ENCODE results near the gene GABARAP. TPM values are rescaled to one million over a fixed set of nuclear protein-coding genes. Genes with fewer than 3 reads are reported as not detected.

GABARAP gene
- total RNA-seq, 1 experiment from 2014 or later, result 140 TPM

- POLR2A ChIA-PET, result interaction anchor here (0.6 to 0.8 kb wide), 2 partner anchors 48 to 1745 kb away, joined by 4 to 7 read pairs; no protein-coding TSS in a partner anchor
- CTCF ChIA-PET, result interaction anchor here (0.8 to 2.9 kb wide), 5 partner anchors 23 to 178 kb away, joined by 3 to 13 read pairs (median 4); partner anchors contain the start of gene SLC16A13
- H3K9me3 Mint-ChIP-seq (ENCODE audit: unreplicated experiment), result no peaks in the 10 kb centered on the region
- H3K9me3 ChIP-seq, result no peaks in the 10 kb centered on the region
- intact Hi-C loops (cut with micrococcal nuclease; ENCODE audit: unreplicated experiment), result no loop called here
- no peaks in the 10 kb centered on the region for H3K27me3 Mint-ChIP-seq (ENCODE audit: insufficient read depth, unreplicated experiment)
- peaks cover 20% of the 10 kb centered on the region for H3K36me3 Mint-ChIP-seq (ENCODE audit: insufficient read depth, unreplicated experiment)
- peak in 1 of 2 experiments; percentile 42 for TF ChIP-seq CTCF (IDR thresholded peaks at IDR 0.05; ENCODE audit: insufficient read depth in 1 of 2, low read depth in 1 of 2, low read length in 1 of 2, severe bottlenecking in 1 of 2, unreplicated experiment in 1 of 2)
- DNase-seq, result peak; percentile 76 to 83
- no peaks in the 10 kb centered on the region for H3K36me3 ChIP-seq (ENCODE audit: control insufficient read depth, insufficient read depth, low read length)
- peak overlapping the region; percentile 22 for H3K4me3 ChIP-seq (ENCODE audit: low read depth, low read length)
- no TSS peak for BruUV-seq (replicated peaks)
- no peaks in the 10 kb centered on the region for H3K4me1 Mint-ChIP-seq (ENCODE audit: low read depth, unreplicated experiment)
- peaks cover 4% of the 10 kb centered on the region; the same call in 1 of the 2 replicates for H3K4me1 ChIP-seq
- H3K27me3 ChIP-seq (replicated peaks; ENCODE audit: control insufficient read depth, insufficient read depth, low read length), result no peaks in the 10 kb centered on the region
- H3K27ac Mint-ChIP-seq (ENCODE audit: unreplicated experiment), result peak overlapping the region; percentile 98
- peak overlapping the region; percentile 80 for H3K4me3 Mint-ChIP-seq (ENCODE audit: unreplicated experiment)
These were observed 28.4 kb downstream of the GABARAP start for GRCh38 chr17:7213895-7214299.

- H3K4me1 Mint-ChIP-seq (ENCODE audit: low read depth, unreplicated experiment), result no peaks in the 10 kb centered on the region
- BruUV-seq (replicated peaks), result no TSS peak
- Histone ChIP-seq H3K36me3 (ENCODE audit: control insufficient read depth, insufficient read depth, low read length) (no peaks in the 10 kb centered on the region), H3K27me3 (replicated peaks; ENCODE audit: control insufficient read depth, insufficient read depth, low read length) (no peaks in the 10 kb centered on the region), H3K4me1 (peaks cover 4% of the 10 kb centered on the region; the same call in 1 of the 2 replicates), H3K4me3 (ENCODE audit: low read depth, low read length) (no peak overlapping the region), H3K9me3 (no peaks in the 10 kb centered on the region)
- H3K27me3 Mint-ChIP-seq (ENCODE audit: insufficient read depth, unreplicated experiment), result no peaks in the 10 kb centered on the region
- H3K9me3 Mint-ChIP-seq (ENCODE audit: unreplicated experiment), result no peaks in the 10 kb centered on the region
- CTCF ChIA-PET, result no interaction called here
- TF ChIP-seq CTCF (IDR thresholded peaks at IDR 0.05; ENCODE audit: insufficient read depth in 1 of 2, low read depth in 1 of 2, low read length in 1 of 2, severe bottlenecking in 1 of 2, unreplicated experiment in 1 of 2), result no peak
- H3K27ac Mint-ChIP-seq (ENCODE audit: unreplicated experiment), result no peak overlapping the region
- H3K4me3 Mint-ChIP-seq (ENCODE audit: unreplicated experiment), result no peak overlapping the region
- POLR2A ChIA-PET, result no interaction called here
- intact Hi-C loops (cut with micrococcal nuclease; ENCODE audit: unreplicated experiment), result no loop called here
- peaks cover 23% of the 10 kb centered on the region for H3K36me3 Mint-ChIP-seq (ENCODE audit: insufficient read depth, unreplicated experiment)
- DNase-seq, result no peak
These were observed 30.6 kb downstream of the GABARAP start for GRCh38 chr17:7211491-7212273.

GRCh38 chr17:7208754-7209460 is 33.3 kb downstream of the GABARAP start:
- no peaks in the 10 kb centered on the region for H3K36me3 ChIP-seq (ENCODE audit: control insufficient read depth, insufficient read depth, low read length)
- Mint-ChIP-seq H3K36me3 (ENCODE audit: insufficient read depth, unreplicated experiment) (peaks cover 9% of the 10 kb centered on the region), H3K27me3 (ENCODE audit: insufficient read depth, unreplicated experiment) (no peaks in the 10 kb centered on the region), H3K4me3 (ENCODE audit: unreplicated experiment) (no peak overlapping the region), H3K9me3 (ENCODE audit: unreplicated experiment) (no peaks in the 10 kb centered on the region), H3K4me1 (ENCODE audit: low read depth, unreplicated experiment) (peaks cover 6% of the 10 kb centered on the region), H3K27ac (ENCODE audit: unreplicated experiment) (no peak overlapping the region)
- no peaks in the 10 kb centered on the region for H3K4me1 ChIP-seq
- intact Hi-C loops (cut with micrococcal nuclease; ENCODE audit: unreplicated experiment), result no loop called here
- DNase-seq, result no peak
- ChIA-PET POLR2A (no interaction called here), CTCF (no interaction called here)
- TF ChIP-seq CTCF (IDR thresholded peaks at IDR 0.05; ENCODE audit: insufficient read depth in 1 of 2, low read depth in 1 of 2, low read length in 1 of 2, severe bottlenecking in 1 of 2, unreplicated experiment in 1 of 2), result no peak
- no peak overlapping the region for H3K4me3 ChIP-seq (ENCODE audit: low read depth, low read length)
- no TSS peak for BruUV-seq (replicated peaks)
- no peaks in the 10 kb centered on the region for H3K27me3 ChIP-seq (replicated peaks; ENCODE audit: control insufficient read depth, insufficient read depth, low read length)
- H3K9me3 ChIP-seq, result no peaks in the 10 kb centered on the region

Measured in Caco-2 (cell line).